H1 (cell line): ENCODE results near the gene VAPA. TPM values are rescaled to one million over a fixed set of nuclear protein-coding genes. Genes with fewer than 3 reads are reported as not detected.

Experiments used
- CTCF ChIA-PET: fragments of 300-600 bp; sonication (Branson Sonifier 250); formaldehyde crosslinking; loops from one replicate; lab custom pipeline; 2021; ENCODE audit not compliant: partially characterized antibody; lab: Charles Lee
- POLR2A ChIA-PET: fragments of 300-600 bp; sonication (Branson Sonifier 250); formaldehyde crosslinking; loops from one replicate; lab custom pipeline; 2021; ENCODE audit warnings: inconsistent platforms; ENCODE audit not compliant: partially characterized antibody; lab: Charles Lee
- DNase-seq, 2 experiments: peaks; one replicate each; pipeline versions ENCODE4 v3.0.0 to v3.0.0-alpha.2; 2010 to 2022; ENCODE audit warnings: low spot score in 2 of 2, low read depth in 1 of 2, mixed read lengths in 1 of 2
- FAIRE-seq: peaks from 2 replicates; lab custom pipeline; 2011; peaks lifted over from hg19 to GRCh38; lab: Jason Lieb, UNC
- H2AFZ ChIP-seq: 2 replicates; pipeline ENCODE4 v1.8.1; 2012; ENCODE audit warnings: low read length, inconsistent platforms
- H2AK5ac ChIP-seq: 2 replicates; pipeline ENCODE4 v1.6.1; 2013; ENCODE audit warnings: low read depth, low read length
- H2BK120ac ChIP-seq: replicated peaks from 2 replicates; pipeline ENCODE3; 2013; ENCODE audit warnings: low read depth, low read length, inconsistent platforms
- H2BK12ac ChIP-seq: 2 replicates; pipeline ENCODE4 v1.6.1; 2013; ENCODE audit warnings: low read depth, low read length
- H2BK15ac ChIP-seq: 2 replicates; pipeline ENCODE4 v1.6.1; 2013; ENCODE audit warnings: low read length
- H2BK20ac ChIP-seq: 2 replicates; pipeline ENCODE4 v1.6.1; 2013; ENCODE audit warnings: low read length
- H2BK5ac ChIP-seq: 2 replicates; pipeline ENCODE4 v1.6.1; 2013; ENCODE audit warnings: low read depth, low read length
- H3K14ac ChIP-seq: 2 replicates; pipeline ENCODE4 v1.6.1; 2013; ENCODE audit warnings: inconsistent platforms; ENCODE audit not compliant: insufficient read length
- H3K18ac ChIP-seq: 2 replicates; pipeline ENCODE4 v1.6.1; 2013; ENCODE audit warnings: low read length; ENCODE audit errors: extremely low read depth
- H3K23ac ChIP-seq: 2 replicates; pipeline ENCODE4 v1.6.1; 2013; ENCODE audit warnings: inconsistent platforms; ENCODE audit not compliant: insufficient read length
- H3K23me2 ChIP-seq: 2 replicates; pipeline ENCODE4 v1.6.1; 2013; ENCODE audit warnings: low read depth, low read length
- H3K27ac ChIP-seq: 2 replicates; pipeline ENCODE4 v1.6.1; 2011; ENCODE audit warnings: low read depth, low read length, inconsistent platforms
- H3K27me3 ChIP-seq, 4 experiments: replicated peaks in 1 of 4; 1 replicate in 1 of 4; 2 replicates in 3 of 4; pipeline versions ENCODE4 v1.6.1 to v1.8.1; 2011 to 2013; ENCODE audit warnings: low read length in 3 of 4, mild to moderate bottlenecking in 3 of 4, inconsistent platforms in 2 of 4, mixed read lengths in 2 of 4, moderate library complexity in 1 of 4; ENCODE audit not compliant: control insufficient read depth in 3 of 4, insufficient read depth in 3 of 4; ENCODE audit errors: extremely low read depth in 1 of 4
- H3K36me3 ChIP-seq, 4 experiments: 2 replicates each; pipeline versions ENCODE4 v1.6.1 to v1.8.1; 2011 to 2013; ENCODE audit warnings: mild to moderate bottlenecking in 4 of 4, low read length in 3 of 4, moderate library complexity in 2 of 4, control low read depth in 1 of 4, inconsistent platforms in 1 of 4; ENCODE audit not compliant: insufficient read depth in 4 of 4, control insufficient read depth in 2 of 4
- H3K4ac ChIP-seq: replicated peaks from 2 replicates; pipeline ENCODE3; 2013; ENCODE audit warnings: low read length, low read depth, mixed read lengths, inconsistent platforms; ENCODE audit not compliant: insufficient read length
- H3K4me1 ChIP-seq, 4 experiments: replicated peaks in 1 of 4; 1 replicate in 1 of 4; 2 replicates in 3 of 4; pipeline versions ENCODE4 v1.6.1 to v1.8.1; 2011 to 2013; ENCODE audit warnings: low read length in 3 of 4, inconsistent platforms in 2 of 4, mixed read lengths in 1 of 4; ENCODE audit not compliant: insufficient read depth in 4 of 4, control insufficient read depth in 3 of 4
- H3K4me2 ChIP-seq, 2 experiments: 2 replicates each; pipeline versions ENCODE4 v1.6.1 to v1.8.1; 2011 to 2013; ENCODE audit warnings: low read depth in 2 of 2, low read length in 2 of 2, control low read depth in 1 of 2, inconsistent platforms in 1 of 2, mild to moderate bottlenecking in 1 of 2; ENCODE audit not compliant: insufficient read depth in 1 of 2
- H3K4me3 ChIP-seq, 4 experiments: fragments of 200-600, 300-600 bp in 1 of 4; sonication (generic), shearing (Covaris generic), sonication (Bioruptor Twin) in 1 of 4; 2 replicates each; pipeline versions ENCODE4 v1.5.1 to v1.8.1; 2011 to 2016; ENCODE audit warnings: low read length in 4 of 4, low read depth in 3 of 4, control low read depth in 2 of 4, inconsistent platforms in 2 of 4, mild to moderate bottlenecking in 2 of 4, mixed read lengths in 1 of 4, moderate library complexity in 1 of 4; ENCODE audit not compliant: insufficient read depth in 2 of 4; ENCODE audit errors: extremely low read depth in 1 of 4
- H3K56ac ChIP-seq: replicated peaks from 2 replicates; pipeline ENCODE3; 2013; ENCODE audit warnings: low read depth, mild to moderate bottlenecking, mixed read lengths, low read length, inconsistent platforms; ENCODE audit not compliant: insufficient read length
- H3K79me1 ChIP-seq: 2 replicates; pipeline ENCODE4 v1.6.1; 2013; ENCODE audit warnings: low read depth, low read length, control low read depth
- H3K79me2 ChIP-seq, 2 experiments: 2 replicates each; pipeline versions ENCODE4 v1.6.1 to v1.8.1; 2012 to 2013; ENCODE audit warnings: low read length in 2 of 2, mild to moderate bottlenecking in 2 of 2, inconsistent platforms in 1 of 2; ENCODE audit not compliant: insufficient read depth in 2 of 2, control insufficient read depth in 1 of 2
- H3K9ac ChIP-seq, 4 experiments: replicated peaks in 1 of 4; 1 replicate in 1 of 4; 2 replicates in 3 of 4; pipeline versions ENCODE4 v1.6.1 to v1.8.1; 2011 to 2013; ENCODE audit warnings: low read depth in 3 of 4, low read length in 3 of 4, control low read depth in 2 of 4, mild to moderate bottlenecking in 2 of 4, moderate library complexity in 2 of 4, inconsistent platforms in 1 of 4; ENCODE audit errors: extremely low read depth in 1 of 4
- H3K9me3 ChIP-seq, 2 experiments: 2 replicates each; pipeline versions ENCODE4 v1.6.1 to v1.8.1; 2012 to 2013; ENCODE audit warnings: mild to moderate bottlenecking in 2 of 2, moderate library complexity in 2 of 2, control low read depth in 1 of 2, inconsistent platforms in 1 of 2, low read depth in 1 of 2, low read length in 1 of 2, mixed read lengths in 1 of 2; ENCODE audit not compliant: insufficient read depth in 2 of 2
- H4K20me1 ChIP-seq, 2 experiments: replicated peaks in 1 of 2; 2 replicates each; pipeline versions ENCODE3 to v1.8.1; 2011 to 2013; ENCODE audit warnings: inconsistent platforms in 2 of 2, low read length in 2 of 2, mild to moderate bottlenecking in 1 of 2; ENCODE audit not compliant: insufficient read depth in 2 of 2, control insufficient read depth in 1 of 2
- H4K5ac ChIP-seq: 2 replicates; pipeline ENCODE4 v1.6.1; 2013; ENCODE audit warnings: low read length, low read depth, mixed read lengths, inconsistent platforms; ENCODE audit not compliant: insufficient read length
- H4K8ac ChIP-seq: 2 replicates; pipeline ENCODE4 v1.8.0; 2013; ENCODE audit warnings: mild to moderate bottlenecking, moderate library complexity, low read length, inconsistent platforms; ENCODE audit not compliant: insufficient read depth; ENCODE audit errors: extremely low read depth
- H4K91ac ChIP-seq: replicated peaks from 2 replicates; pipeline ENCODE3; 2013; ENCODE audit warnings: low read length, mixed read lengths, inconsistent platforms; ENCODE audit not compliant: insufficient read length
- CTBP2 ChIP-seq: IDR thresholded peaks from 2 replicates; pipeline ENCODE4 v1.7.0; 2011; ENCODE audit warnings: borderline replicate concordance, mild to moderate bottlenecking, moderate library complexity, mixed read lengths, low read length; ENCODE audit not compliant: insufficient read depth, insufficient read length
- EZH2 ChIP-seq: fragments of 200-600 bp; sonication (generic); IDR thresholded peaks from 2 replicates; pipeline ENCODE4 v1.7.1; 2012; ENCODE audit warnings: low read depth, mild to moderate bottlenecking, moderate library complexity, low read length, inconsistent platforms; ENCODE audit not compliant: severe bottlenecking
- KDM4A ChIP-seq: IDR thresholded peaks from one replicate; pipeline ENCODE4 v1.7.1; 2012; ENCODE audit warnings: low read depth, mild to moderate bottlenecking, moderate library complexity, low read length, inconsistent platforms; ENCODE audit not compliant: severe bottlenecking
- KDM5A ChIP-seq: fragments of 200-600 bp; IDR thresholded peaks from 2 replicates; pipeline ENCODE4 v1.7.1; 2012; ENCODE audit warnings: mild to moderate bottlenecking, low read length, inconsistent platforms, mixed read lengths
- PHF8 ChIP-seq: fragments of 200-600 bp; sonication (generic); conservative IDR thresholded peaks from 2 replicates; pipeline ENCODE4 v1.7.1; 2012; ENCODE audit warnings: low read depth, mild to moderate bottlenecking, inconsistent platforms, low read length, moderate library complexity
- SAP30 ChIP-seq: fragments of 300-600 bp; sonication (generic); IDR thresholded peaks from 2 replicates; pipeline ENCODE4 v1.7.1; 2012; ENCODE audit warnings: low read length, moderate library complexity, mild to moderate bottlenecking, inconsistent platforms; ENCODE audit not compliant: insufficient read depth, insufficient replicate concordance
- SIN3A ChIP-seq, 2 experiments: IDR thresholded peaks in 1 of 2; conservative IDR thresholded peaks in 1 of 2; 2 replicates each; pipeline ENCODE4 v1.6.1; 2011 to 2012; ENCODE audit warnings: low read length in 2 of 2, improper control_type of control experiment in 1 of 2, low read depth in 1 of 2, mild to moderate bottlenecking in 1 of 2
- SIX5 ChIP-seq: IDR thresholded peaks from 2 replicates; pipeline ENCODE4 v1.6.1; 2011; ENCODE audit warnings: mild to moderate bottlenecking, low read depth, low read length
- SP2 ChIP-seq: IDR thresholded peaks from 2 replicates; pipeline ENCODE4 v1.6.1; 2012; ENCODE audit warnings: mild to moderate bottlenecking, low read length, inconsistent platforms
- ZNF274 ChIP-seq: IDR thresholded peaks from 2 replicates; pipeline ENCODE4 v1.7.0; 2012; ENCODE audit warnings: low read length, borderline replicate concordance; ENCODE audit errors: extremely low read depth
- WGBS, 2 experiments: shearing (Covaris generic) in 1 of 2; methylation state at CpG; one replicate each; pipeline versions ENCODE4 v1.1.6 to v1.1.7; 2013 to 2015; ENCODE audit warnings: low lambda C conversion rate in 2 of 2, mixed read lengths in 2 of 2, inconsistent platforms in 1 of 2, low coverage in 1 of 2, missing lambda C conversion rate in 1 of 2; ENCODE audit not compliant: insufficient replicate concordance in 2 of 2, insufficient coverage in 1 of 2, insufficient read length in 1 of 2; ENCODE audit errors: extremely low coverage in 1 of 2, missing lambda C conversion rate in 1 of 2; 5-methylcytosine and 5-hydroxymethylcytosine counted together
- polyA plus RNA-seq, 7 experiments: library from polyadenylated mRNA; depleted of rRNA in 3 of 7; stranded (reverse) in 5 of 7; unstranded in 2 of 7; fragments of >200 nt in 5 of 7; fragments of 200-250 nt in 2 of 7; gene quantifications; 1 replicate in 5 of 7; 2 replicates in 1 of 7; 4 replicates in 1 of 7; pipeline versions ENCODE4 v1.2.1 to v1.2.3, GENCODE V29; 2011 to 2013; ENCODE audit warnings: missing spikeins in 2 of 7, mixed read lengths in 2 of 7
- total RNA-seq: library from RNA; stranded (reverse); fragmentation: NEBNext Ultra II Directional; extraction: Animal tissue kit (Norgen Biotek cat#: 25700); gene quantifications from 2 replicates; pipeline ENCODE4 v1.2.1, GENCODE V29; 2021

Gene VAPA
- total and polyA plus RNA-seq, 2 of the 8 experiments (the other 6 are each of a cell fraction or from before 2014, with no cell fraction given), result 79.7 to 130 TPM

- ChIA-PET POLR2A (interaction anchor here (1.8 kb wide), 1 partner anchor 42 kb away, joined by 6 read pairs; the partner anchor contains the start of gene VAPA), CTCF (interaction anchor here (0.6 to 2.2 kb wide), 4 partner anchors 60 to 1927 kb away, joined by 3 to 7 read pairs (median 3); no protein-coding TSS in a partner anchor)
- no peak overlapping the region for H3K4me3 ChIP-seq
- H3K23me2 ChIP-seq, result no peaks in the 10 kb centered on the region
- H3K9ac ChIP-seq, result no peak overlapping the region
- H4K5ac ChIP-seq, result no peak overlapping the region
- H3K23ac ChIP-seq, result no peak overlapping the region
- no peak overlapping the region for H3K56ac ChIP-seq
- H3K18ac ChIP-seq, result no peak overlapping the region
- peaks cover 0 to 4% of the 10 kb centered on the region in 2 experiments; a peak in 1 of 4 replicates for H3K9me3 ChIP-seq
- no peak overlapping the region for H3K27ac ChIP-seq
- FAIRE-seq (no peak), DNase-seq (no peak)
- H2BK20ac ChIP-seq, result 0 out of 2 replicates have a peak overlapping the region, but pooled peaks have one; percentile 11
- no peak overlapping the region for H2AK5ac ChIP-seq
- H3K79me2 ChIP-seq, result no peaks in the 10 kb centered on the region
- H3K36me3 ChIP-seq, result no peaks in the 10 kb centered on the region
- no peak overlapping the region for H3K4me2 ChIP-seq
- H4K20me1 ChIP-seq, result no peaks in the 10 kb centered on the region
- no peak overlapping the region; the same call in 1 of the 2 replicates for H4K8ac ChIP-seq
- no peak overlapping the region for H2BK5ac ChIP-seq
- H3K79me1 ChIP-seq, result no peaks in the 10 kb centered on the region
- H3K4ac ChIP-seq, result no peak overlapping the region
- no peak overlapping the region for H4K91ac ChIP-seq
- peaks cover 0 to 14% (median 7%) of the 10 kb centered on the region in 4 experiments; a peak in 4 of 7 replicates for H3K4me1 ChIP-seq
- H2BK15ac ChIP-seq, result no peak overlapping the region
- H2BK12ac ChIP-seq, result no peak overlapping the region
- H2AFZ ChIP-seq, result no peak overlapping the region
- WGBS, 2 experiments, result 82% methylated on average over 6 of the region's 6 CpGs; no CpG with 5 or more reads in 1 of the 2 experiments
- TF ChIP-seq ZNF274 (no peak), SIN3A (conservative IDR thresholded peaks at IDR 0.05 in 1 of 2, IDR thresholded peaks at IDR 0.05 in 1 of 2; ENCODE audit: low read depth in 1 of 2, low read length in 2 of 2) (no peak), SIX5 (no peak), KDM5A (no peak), PHF8 (no peak), SAP30 (no peak), CTBP2 (no peak), KDM4A (no peak), SP2 (no peak), EZH2 (no peak)
- no peak overlapping the region for H2BK120ac ChIP-seq
- H3K14ac ChIP-seq, result no peak overlapping the region
- H3K27me3 ChIP-seq, result no peaks in the 10 kb centered on the region
These were observed 42.5 kb upstream of the VAPA start for GRCh38 chr18:9871244-9871746.
